ENCODE results near the gene SATB2.

Gene SATB2

GRCh38 chr2:199312931-199313330 lies 144.8 kb downstream of the SATB2 start:
- no peak for TF ChIP-seq CTCF (IDR thresholded peaks at IDR 0.05; ENCODE audit: low read depth, low read length)
- Histone ChIP-seq H3K36me3 (no peaks in the 10 kb centered on the region), H3K9me3 (no peaks in the 10 kb centered on the region)

GRCh38 chr2:199310771-199311585 lies 146.8 kb downstream of the SATB2 start:
- Histone ChIP-seq H3K4me1 (peaks cover 30% of the 10 kb centered on the region), H3K36me3 (no peaks in the 10 kb centered on the region), H3K27me3 (no peaks in the 10 kb centered on the region), H3K9me3 (no peaks in the 10 kb centered on the region), H3K4me3 (ENCODE audit: low read depth, low read length) (no peak overlapping the region)
- no peak for TF ChIP-seq CTCF (IDR thresholded peaks at IDR 0.05; ENCODE audit: low read depth, low read length)
- DNase-seq, result peak; percentile 13

More at GRCh38 chr2:199312931-199313330, 144.8 kb downstream of the SATB2 start:
- Histone ChIP-seq H3K4me1 (peaks cover 27% of the 10 kb centered on the region), H3K4me3 (ENCODE audit: low read depth, low read length) (no peak overlapping the region), H3K27me3 (no peaks in the 10 kb centered on the region)
- no peak for DNase-seq

GRCh38 chr2:199309973-199310372 lies 147.8 kb downstream of the SATB2 start:
- TF ChIP-seq CTCF (IDR thresholded peaks at IDR 0.05; ENCODE audit: low read depth, low read length), result no peak
- DNase-seq, result peak; percentile 77
- H3K4me3 ChIP-seq (ENCODE audit: low read depth, low read length), result no peak overlapping the region
- H3K9me3 ChIP-seq, result no peaks in the 10 kb centered on the region
- no peaks in the 10 kb centered on the region for H3K27me3 ChIP-seq
- no peaks in the 10 kb centered on the region for H3K36me3 ChIP-seq
- peaks cover 30% of the 10 kb centered on the region for H3K4me1 ChIP-seq

GRCh38 chr2:199309411-199309810 lies 148.3 kb downstream of the SATB2 start:
- no peak for TF ChIP-seq CTCF (IDR thresholded peaks at IDR 0.05; ENCODE audit: low read depth, low read length)
- Histone ChIP-seq H3K9me3 (no peaks in the 10 kb centered on the region), H3K27me3 (no peaks in the 10 kb centered on the region), H3K4me1 (peaks cover 30% of the 10 kb centered on the region), H3K36me3 (no peaks in the 10 kb centered on the region), H3K4me3 (ENCODE audit: low read depth, low read length) (no peak overlapping the region)
- DNase-seq, result no peak

GRCh38 chr2:199308567-199308966 lies 149.2 kb downstream of the SATB2 start:
- Histone ChIP-seq H3K4me1 (peaks cover 30% of the 10 kb centered on the region), H3K27me3 (no peaks in the 10 kb centered on the region), H3K36me3 (no peaks in the 10 kb centered on the region), H3K9me3 (no peaks in the 10 kb centered on the region), H3K4me3 (ENCODE audit: low read depth, low read length) (no peak overlapping the region)
- no peak for TF ChIP-seq CTCF (IDR thresholded peaks at IDR 0.05; ENCODE audit: low read depth, low read length)
- no peak for DNase-seq

- TF ChIP-seq CTCF (IDR thresholded peaks at IDR 0.05; ENCODE audit: low read depth, low read length), result no peak
- no peak for DNase-seq
- Histone ChIP-seq H3K4me3 (ENCODE audit: low read depth, low read length) (no peak overlapping the region), H3K4me1 (peaks cover 36% of the 10 kb centered on the region), H3K27me3 (no peaks in the 10 kb centered on the region), H3K36me3 (no peaks in the 10 kb centered on the region), H3K9me3 (no peaks in the 10 kb centered on the region)
Observed at GRCh38 chr2:199307461-199307860, 150.3 kb downstream of the SATB2 start.
